ENCODE measurements around the gene PTK7. TPM values are rescaled to one million over a fixed set of nuclear protein-coding genes. Genes with fewer than 3 reads are reported as not detected.

PTK7 gene
- 48.1 TPM for total RNA-seq
- 101 TPM for polyA plus RNA-seq
- long read RNA-seq, donor 1, partial matches to known transcripts = 0 of 1 reads
- long read RNA-seq, donor 1, other reads (novel, unspliced or antisense) = 0 of 1 reads
- long read RNA-seq, donor 2 = 0 reads
- long read RNA-seq, donor 3, full-length matches to known transcripts = 9 of 49 reads
- long read RNA-seq, donor 3, partial matches to known transcripts = 34 of 49 reads
- long read RNA-seq, donor 3, other reads (novel, unspliced or antisense) = 6 of 49 reads
- long read RNA-seq, donor 4, full-length matches to known transcripts = 3 of 8 reads
- long read RNA-seq, donor 4, partial matches to known transcripts = 5 of 8 reads
- long read RNA-seq, donor 4, other reads (novel, unspliced or antisense) = 0 of 8 reads
- long read RNA-seq, donor 5, full-length matches to known transcripts = 15 of 29 reads
- long read RNA-seq, donor 5, partial matches to known transcripts = 14 of 29 reads
- long read RNA-seq, donor 5, other reads (novel, unspliced or antisense) = 0 of 29 reads
- long read RNA-seq, donor 6, full-length matches to known transcripts = 16 of 36 reads
- long read RNA-seq, donor 6, partial matches to known transcripts = 20 of 36 reads
- long read RNA-seq, donor 6, other reads (novel, unspliced or antisense) = 0 of 36 reads
- long read RNA-seq, donor 7, partial matches to known transcripts = 0 of 2 reads
- long read RNA-seq, donor 7, other reads (novel, unspliced or antisense) = 0 of 2 reads
- long read RNA-seq, donor 8, full-length matches to known transcripts = 1 of 6 reads
- long read RNA-seq, donor 8, partial matches to known transcripts = 5 of 6 reads
- long read RNA-seq, donor 8, other reads (novel, unspliced or antisense) = 0 of 6 reads
- long read RNA-seq, donor 9, partial matches to known transcripts = 11 of 15 reads
- long read RNA-seq, donor 9, other reads (novel, unspliced or antisense) = 0 of 15 reads
- long read RNA-seq, donor 10, full-length matches to known transcripts = 3 of 10 reads
- long read RNA-seq, donor 10, partial matches to known transcripts = 7 of 10 reads
- long read RNA-seq, donor 10, other reads (novel, unspliced or antisense) = 0 of 10 reads

DNA sequence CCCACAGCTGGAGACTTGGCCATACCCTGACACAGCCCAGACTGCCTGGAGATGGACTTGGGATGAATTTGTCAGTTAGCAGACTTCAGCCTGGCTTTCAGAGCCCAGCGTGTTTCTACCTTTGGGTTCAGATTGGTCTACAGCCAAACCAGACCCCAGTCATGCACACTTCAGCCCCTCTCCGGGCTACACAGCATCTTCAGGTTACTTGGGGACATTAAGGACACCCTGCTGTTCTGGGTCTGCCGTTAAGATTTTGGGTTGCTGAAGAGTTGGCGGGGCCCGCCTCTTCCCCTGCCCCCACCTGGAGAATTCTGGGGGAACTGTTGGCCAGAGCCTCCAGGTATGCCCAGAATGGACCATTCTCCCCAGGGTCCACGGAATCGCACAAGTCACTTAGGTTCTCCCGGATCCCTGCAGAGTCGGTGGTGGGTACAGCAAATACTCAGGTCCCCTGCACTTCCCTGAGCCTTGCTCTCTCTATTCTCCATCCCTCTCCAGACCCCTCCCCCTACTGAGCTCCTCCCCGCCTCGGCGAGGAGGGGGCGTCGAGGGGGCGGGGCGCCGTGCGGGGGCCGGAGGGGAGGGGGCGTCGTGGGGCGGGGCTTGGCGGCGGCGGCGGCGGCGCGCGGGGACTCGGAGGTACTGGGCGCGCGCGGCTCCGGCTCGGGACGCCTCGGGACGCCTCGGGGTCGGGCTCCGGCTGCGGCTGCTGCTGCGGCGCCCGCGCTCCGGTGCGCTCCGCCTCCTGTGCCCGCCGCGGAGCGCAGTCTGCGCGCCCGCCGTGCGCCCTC, at the start of gene PTK7:
Gene PTK7 (plus strand): TSS at position 645 of the 794 bp plus-strand sequence. CDS start 175 bp downstream, outside the sequence.
- Histone ChIP-seq H3K9me3 (ENCODE audit: control insufficient read depth in 2 of 2, insufficient read depth in 1 of 2, low read length in 1 of 2) (no peaks in the 10 kb centered on the region), H3K4me1 (ENCODE audit: control insufficient read depth in 2 of 2, insufficient read depth in 2 of 2, low read length in 2 of 2) (peaks cover 15 to 60% of the 10 kb centered on the region in 2 donors), H3K27ac (ENCODE audit: low read depth in 1 of 2, low read length in 1 of 2) (peak within 1 kb of the TSS; percentile 71 to 87), H3K27me3 (ENCODE audit: control insufficient read depth in 2 of 2, insufficient read depth in 1 of 2, low read length in 1 of 2) (peaks cover 0 to 2% of the 10 kb centered on the region in 2 donors), H3K36me3 (ENCODE audit: control insufficient read depth in 2 of 2, insufficient read depth in 2 of 2, low read length in 1 of 2) (peaks cover 14 to 17% of the 10 kb centered on the region in 2 donors), H3K4me3 (ENCODE audit: low read length in 2 of 2) (peak within 1 kb of the TSS; percentile 92 to 96)
- 6% methylated on average over 60 of the region's 60 CpGs for WGBS
- peak in 7 of 9 donors; percentile 67 to 89 (median 77) for DNase-seq (ENCODE audit: low read depth in 6 of 9, low spot score in 9 of 9)

DNA sequence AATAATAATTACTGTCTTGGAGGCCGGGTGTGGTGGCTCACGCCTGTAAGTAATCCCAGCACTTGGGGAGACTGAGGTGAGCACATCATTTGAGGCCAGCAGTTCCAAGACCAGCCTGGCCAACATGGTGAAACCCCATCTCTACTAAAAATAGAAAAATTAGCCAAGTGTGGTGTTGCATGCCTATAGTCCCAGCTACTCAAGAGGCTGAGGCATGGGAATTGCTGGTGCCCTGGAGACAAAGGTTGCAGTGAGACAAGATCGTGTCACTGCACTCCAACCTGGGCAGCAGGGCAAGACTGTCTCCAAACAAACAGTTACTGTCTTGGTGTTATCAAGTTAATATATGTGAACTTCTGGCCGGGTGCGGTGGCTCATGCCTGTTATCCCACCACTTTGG, 49.7 kb upstream of the PTK7 start:
- Histone ChIP-seq H3K4me3 (ENCODE audit: low read length in 2 of 2) (no peak overlapping the region), H3K4me1 (ENCODE audit: control insufficient read depth in 2 of 2, insufficient read depth in 2 of 2, low read length in 2 of 2) (peaks cover 3 to 13% of the 10 kb centered on the region in 2 donors), H3K27me3 (ENCODE audit: control insufficient read depth in 2 of 2, insufficient read depth in 1 of 2, low read length in 1 of 2) (no peaks in the 10 kb centered on the region), H3K36me3 (ENCODE audit: control insufficient read depth in 2 of 2, insufficient read depth in 2 of 2, low read length in 1 of 2) (peaks cover 65 to 74% of the 10 kb centered on the region in 2 donors), H3K27ac (ENCODE audit: low read depth in 1 of 2, low read length in 1 of 2) (no peak overlapping the region), H3K9me3 (ENCODE audit: control insufficient read depth in 2 of 2, insufficient read depth in 1 of 2, low read length in 1 of 2) (no peaks in the 10 kb centered on the region)
- no peak for DNase-seq (ENCODE audit: low read depth in 6 of 9, low spot score in 9 of 9)
- WGBS = 99% methylated on average over 5 of the region's 5 CpGs

DNA sequence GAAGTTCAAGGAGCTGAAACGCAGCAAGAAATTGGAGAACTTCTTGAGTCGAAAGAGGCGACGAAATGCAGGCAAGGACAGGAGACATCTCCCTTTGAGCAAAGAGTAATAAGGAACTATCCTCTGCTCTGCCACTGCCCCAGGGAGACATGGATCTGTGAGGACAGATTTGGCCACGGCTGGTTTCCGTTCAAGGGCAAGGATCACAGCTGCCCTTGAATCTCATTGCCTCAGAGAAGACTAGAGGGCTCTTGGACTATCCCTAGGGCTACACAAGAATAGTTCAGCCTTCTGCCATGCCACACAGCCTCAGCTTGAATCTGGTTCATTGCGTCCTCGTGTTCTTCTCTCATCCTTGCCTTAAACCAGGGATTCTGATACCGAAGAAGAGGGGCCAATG, 47.0 kb upstream of the PTK7 start:
- 99% methylated on average over 9 of the region's 9 CpGs for WGBS
- H3K4me3 ChIP-seq (ENCODE audit: low read length in 2 of 2) = no peak overlapping the region
- H3K36me3 ChIP-seq (ENCODE audit: control insufficient read depth in 2 of 2, insufficient read depth in 2 of 2, low read length in 1 of 2) = peaks cover 72 to 86% of the 10 kb centered on the region in 2 donors
- H3K27ac ChIP-seq (ENCODE audit: low read depth in 1 of 2, low read length in 1 of 2) = no peak overlapping the region
- H3K9me3 ChIP-seq (ENCODE audit: control insufficient read depth in 2 of 2, insufficient read depth in 1 of 2, low read length in 1 of 2) = peaks cover 0 to 3% of the 10 kb centered on the region in 2 donors
- DNase-seq (ENCODE audit: low read depth in 6 of 9, low spot score in 9 of 9) = no peak
- H3K4me1 ChIP-seq (ENCODE audit: control insufficient read depth in 2 of 2, insufficient read depth in 2 of 2, low read length in 2 of 2) = no peaks in the 10 kb centered on the region
- no peaks in the 10 kb centered on the region for H3K27me3 ChIP-seq (ENCODE audit: control insufficient read depth in 2 of 2, insufficient read depth in 1 of 2, low read length in 1 of 2)

DNA sequence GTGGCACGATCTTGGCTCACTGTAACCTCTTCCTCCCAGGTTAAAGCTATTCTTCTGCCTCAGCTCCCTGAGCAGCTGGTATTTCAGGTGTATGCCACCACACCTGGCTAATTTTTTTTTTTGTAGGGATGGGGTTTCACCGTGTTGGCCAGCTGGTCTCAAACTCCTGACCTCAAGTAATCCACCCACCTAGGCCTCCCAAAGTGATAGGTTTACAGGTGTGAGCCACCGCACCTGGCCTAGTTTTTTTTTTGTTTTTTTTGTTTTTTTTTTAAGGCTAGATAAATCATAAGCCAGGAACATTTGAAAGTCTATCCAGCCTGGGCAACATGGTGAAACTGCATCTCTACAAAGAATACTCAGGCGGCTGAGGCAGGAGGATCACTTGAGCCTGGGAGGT, 43.8 kb upstream of the PTK7 start:
- no peaks in the 10 kb centered on the region for H3K4me1 ChIP-seq (ENCODE audit: control insufficient read depth in 2 of 2, insufficient read depth in 2 of 2, low read length in 2 of 2)
- WGBS = 95% methylated on average over 4 of the region's 4 CpGs
- no peak overlapping the region for H3K27ac ChIP-seq (ENCODE audit: low read depth in 1 of 2, low read length in 1 of 2)
- no peak overlapping the region for H3K4me3 ChIP-seq (ENCODE audit: low read length in 2 of 2)
- H3K9me3 ChIP-seq (ENCODE audit: control insufficient read depth in 2 of 2, insufficient read depth in 1 of 2, low read length in 1 of 2) = peaks cover 0 to 3% of the 10 kb centered on the region in 2 donors
- peaks cover 59 to 77% of the 10 kb centered on the region in 2 donors for H3K36me3 ChIP-seq (ENCODE audit: control insufficient read depth in 2 of 2, insufficient read depth in 2 of 2, low read length in 1 of 2)
- no peak for DNase-seq (ENCODE audit: low read depth in 6 of 9, low spot score in 9 of 9)
- no peaks in the 10 kb centered on the region for H3K27me3 ChIP-seq (ENCODE audit: control insufficient read depth in 2 of 2, insufficient read depth in 1 of 2, low read length in 1 of 2)

DNA sequence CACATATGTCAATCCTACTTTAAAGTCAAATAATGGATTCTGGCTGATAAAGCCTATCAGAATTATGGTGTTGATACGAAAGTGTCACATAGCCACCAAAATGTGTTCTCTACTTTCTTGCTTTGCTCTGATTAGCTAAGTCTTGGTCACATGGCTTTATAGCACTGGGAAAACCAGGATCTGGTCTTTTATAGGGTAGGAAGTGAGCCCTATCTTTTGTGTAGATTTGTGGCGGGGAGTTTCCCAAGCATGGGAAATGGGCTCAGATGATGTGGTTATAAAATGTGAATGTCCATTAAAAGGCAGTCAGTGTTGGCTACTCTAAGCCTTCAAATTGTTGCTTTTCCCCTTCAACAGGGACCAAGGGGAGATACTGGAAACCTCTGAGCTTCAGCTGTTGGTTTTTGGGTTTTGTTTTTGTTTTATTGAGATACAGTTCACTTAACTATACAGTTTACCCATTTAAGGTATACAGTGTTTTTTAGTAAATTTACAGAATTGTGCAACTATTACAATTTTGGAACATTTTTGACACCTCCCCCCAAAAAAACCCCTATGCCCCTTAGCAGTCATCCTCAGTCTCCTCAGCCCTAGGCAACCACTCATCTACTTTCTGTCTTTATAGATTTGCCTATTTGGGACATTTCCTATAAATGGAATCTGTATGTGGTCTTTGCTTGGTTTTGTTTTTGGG, 42.5 kb upstream of the PTK7 start:
- no peak overlapping the region for H3K27ac ChIP-seq (ENCODE audit: low read depth in 1 of 2, low read length in 1 of 2)
- H3K9me3 ChIP-seq (ENCODE audit: control insufficient read depth in 2 of 2, insufficient read depth in 1 of 2, low read length in 1 of 2) = peaks cover 0 to 3% of the 10 kb centered on the region in 2 donors
- no peaks in the 10 kb centered on the region for H3K27me3 ChIP-seq (ENCODE audit: control insufficient read depth in 2 of 2, insufficient read depth in 1 of 2, low read length in 1 of 2)
- no peaks in the 10 kb centered on the region for H3K4me1 ChIP-seq (ENCODE audit: control insufficient read depth in 2 of 2, insufficient read depth in 2 of 2, low read length in 2 of 2)
- DNase-seq (ENCODE audit: low read depth in 6 of 9, low spot score in 9 of 9) = no peak
- peaks cover 59 to 80% of the 10 kb centered on the region in 2 donors for H3K36me3 ChIP-seq (ENCODE audit: control insufficient read depth in 2 of 2, insufficient read depth in 2 of 2, low read length in 1 of 2)
- 97% methylated on average over 2 of the region's 2 CpGs for WGBS
- H3K4me3 ChIP-seq (ENCODE audit: low read length in 2 of 2) = no peak overlapping the region

DNA sequence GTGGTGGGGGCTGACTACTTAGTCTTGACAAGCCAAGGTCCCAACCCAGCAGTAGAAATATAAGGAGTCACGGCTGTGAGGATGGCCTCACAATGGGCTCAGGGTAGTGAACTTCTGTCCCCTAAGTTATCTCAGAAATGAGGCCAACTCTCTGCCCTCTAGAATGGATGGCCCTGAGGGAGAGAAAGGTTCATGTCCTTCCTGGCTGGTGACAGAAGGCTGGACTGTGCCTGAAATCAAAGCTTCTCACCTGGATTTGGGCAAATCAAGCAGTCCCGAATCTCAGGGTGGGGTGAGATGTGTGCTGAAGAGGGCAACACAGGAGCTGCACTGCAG, 42.0 kb upstream of the PTK7 start:
- Histone ChIP-seq H3K4me1 (ENCODE audit: control insufficient read depth in 2 of 2, insufficient read depth in 2 of 2, low read length in 2 of 2) (no peaks in the 10 kb centered on the region), H3K36me3 (ENCODE audit: control insufficient read depth in 2 of 2, insufficient read depth in 2 of 2, low read length in 1 of 2) (peaks cover 59 to 80% of the 10 kb centered on the region in 2 donors), H3K27me3 (ENCODE audit: control insufficient read depth in 2 of 2, insufficient read depth in 1 of 2, low read length in 1 of 2) (no peaks in the 10 kb centered on the region), H3K27ac (ENCODE audit: low read depth in 1 of 2, low read length in 1 of 2) (no peak overlapping the region), H3K4me3 (ENCODE audit: low read length in 2 of 2) (no peak overlapping the region), H3K9me3 (ENCODE audit: control insufficient read depth in 2 of 2, insufficient read depth in 1 of 2, low read length in 1 of 2) (peaks cover 0 to 3% of the 10 kb centered on the region in 2 donors)
- DNase-seq (ENCODE audit: low read depth in 6 of 9, low spot score in 9 of 9) = no peak
- WGBS = 97% methylated on average over 2 of the region's 2 CpGs

DNA sequence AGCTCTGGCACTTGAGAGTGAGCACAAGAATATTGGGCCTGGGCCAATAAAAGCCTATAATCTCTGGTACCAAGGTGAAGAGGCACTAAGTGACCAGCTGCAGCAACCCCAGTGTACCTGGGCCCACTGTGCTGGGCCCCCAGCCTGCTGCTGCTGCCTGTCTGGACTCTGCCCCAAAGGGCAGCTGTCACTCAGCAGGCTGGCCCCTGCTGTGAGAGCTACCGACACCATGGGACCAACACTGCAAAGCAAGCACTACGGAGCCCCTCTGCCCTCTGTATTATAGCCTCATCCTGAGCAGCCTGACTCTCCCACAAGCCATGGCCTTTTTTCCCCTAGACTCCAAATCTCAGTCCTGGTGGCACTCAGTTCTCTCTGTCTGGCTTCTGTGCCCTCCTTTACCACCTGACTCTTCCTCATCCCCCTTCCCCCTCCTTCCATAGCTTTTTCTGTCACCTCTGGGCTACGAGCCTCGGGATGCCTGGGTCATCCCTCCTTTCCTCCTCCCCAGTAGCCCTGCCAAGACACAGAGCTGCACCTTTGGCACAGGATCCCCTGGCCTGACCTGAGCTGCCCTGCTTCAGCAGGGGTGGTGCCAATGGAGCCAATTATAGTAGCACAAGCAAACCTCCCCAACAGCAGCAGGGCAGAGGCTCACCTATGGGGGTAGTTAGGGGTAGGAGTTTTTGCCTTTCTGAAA, 40.5 kb upstream of the PTK7 start:
- peaks cover 0 to 3% of the 10 kb centered on the region in 2 donors for H3K9me3 ChIP-seq (ENCODE audit: control insufficient read depth in 2 of 2, insufficient read depth in 1 of 2, low read length in 1 of 2)
- H3K36me3 ChIP-seq (ENCODE audit: control insufficient read depth in 2 of 2, insufficient read depth in 2 of 2, low read length in 1 of 2) = peaks cover 55 to 79% of the 10 kb centered on the region in 2 donors
- DNase-seq (ENCODE audit: low read depth in 6 of 9, low spot score in 9 of 9) = no peak
- H3K4me3 ChIP-seq (ENCODE audit: low read length in 2 of 2) = no peak overlapping the region
- no peak overlapping the region for H3K27ac ChIP-seq (ENCODE audit: low read depth in 1 of 2, low read length in 1 of 2)
- H3K27me3 ChIP-seq (ENCODE audit: control insufficient read depth in 2 of 2, insufficient read depth in 1 of 2, low read length in 1 of 2) = no peaks in the 10 kb centered on the region
- WGBS = 98% methylated on average over 4 of the region's 4 CpGs
- no peaks in the 10 kb centered on the region for H3K4me1 ChIP-seq (ENCODE audit: control insufficient read depth in 2 of 2, insufficient read depth in 2 of 2, low read length in 2 of 2)

DNA sequence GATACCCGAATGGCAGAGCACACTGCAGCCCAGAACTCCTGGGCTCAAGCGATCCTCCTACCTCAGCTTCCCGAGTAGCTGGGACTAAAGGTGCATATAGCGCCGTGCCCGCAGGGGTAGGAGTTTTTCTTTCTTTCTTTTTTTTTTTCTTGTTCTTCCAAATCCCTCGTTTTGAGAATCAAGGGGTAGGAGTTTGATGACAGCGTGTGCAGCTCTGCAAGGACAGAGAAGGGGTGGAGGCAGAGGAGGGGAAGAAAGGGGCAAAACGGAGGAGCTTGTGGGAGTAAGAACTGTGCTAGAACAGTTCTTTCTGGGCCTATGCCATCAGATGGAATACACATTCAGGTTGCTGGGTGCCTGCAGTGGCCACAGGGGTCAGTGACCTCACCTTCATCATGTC, 39.4 kb upstream of the PTK7 start:
- no peak overlapping the region for H3K27ac ChIP-seq (ENCODE audit: low read depth in 1 of 2, low read length in 1 of 2)
- 98% methylated on average over 9 of the region's 9 CpGs for WGBS
- no peaks in the 10 kb centered on the region for H3K4me1 ChIP-seq (ENCODE audit: control insufficient read depth in 2 of 2, insufficient read depth in 2 of 2, low read length in 2 of 2)
- H3K36me3 ChIP-seq (ENCODE audit: control insufficient read depth in 2 of 2, insufficient read depth in 2 of 2, low read length in 1 of 2) = peaks cover 59 to 78% of the 10 kb centered on the region in 2 donors
- H3K4me3 ChIP-seq (ENCODE audit: low read length in 2 of 2) = no peak overlapping the region
- peaks cover 0 to 3% of the 10 kb centered on the region in 2 donors for H3K9me3 ChIP-seq (ENCODE audit: control insufficient read depth in 2 of 2, insufficient read depth in 1 of 2, low read length in 1 of 2)
- no peak for DNase-seq (ENCODE audit: low read depth in 6 of 9, low spot score in 9 of 9)
- H3K27me3 ChIP-seq (ENCODE audit: control insufficient read depth in 2 of 2, insufficient read depth in 1 of 2, low read length in 1 of 2) = no peaks in the 10 kb centered on the region

Data from thymus (tissue), 14 donors.